ENCODE results near the gene KLK1. TPM values are rescaled to one million over a fixed set of nuclear protein-coding genes. Genes with fewer than 3 reads are reported as not detected.

The KLK1 gene
- total and polyA plus RNA-seq, 2 of the 13 experiments (the other 11 are each of a cell fraction or from before 2014, with no cell fraction given) = not detected

DNA sequence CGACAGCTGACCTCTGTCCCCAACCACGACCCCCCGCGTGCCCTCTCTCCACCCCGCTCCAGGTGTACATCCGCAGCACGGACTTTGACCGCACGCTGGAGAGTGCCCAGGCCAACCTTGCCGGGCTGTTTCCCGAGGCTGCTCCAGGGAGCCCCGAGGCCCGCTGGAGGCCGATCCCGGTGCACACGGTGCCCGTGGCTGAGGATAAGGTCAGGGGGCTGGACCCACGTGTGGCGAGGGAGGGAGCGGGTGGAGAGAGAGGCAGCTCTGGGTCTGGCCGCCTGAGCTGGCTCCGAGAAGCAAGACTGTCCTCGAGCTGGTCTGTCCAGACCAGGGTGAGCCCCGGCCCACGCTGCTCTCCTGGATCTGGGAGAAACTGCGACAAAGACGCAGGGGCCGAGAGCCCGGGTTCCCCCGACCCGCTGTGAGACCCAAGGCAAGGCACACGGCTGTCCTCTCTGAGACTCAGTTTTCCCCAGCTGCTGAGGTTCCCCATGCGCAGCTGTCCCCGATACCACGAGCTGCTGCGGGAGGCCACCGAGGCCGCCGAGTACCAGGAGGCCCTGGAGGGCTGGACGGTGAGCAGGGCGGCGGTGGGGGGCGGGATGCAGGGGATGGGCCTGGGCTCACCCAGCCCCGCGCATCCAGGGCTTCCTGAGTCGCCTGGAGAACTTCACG is 31.9 kb downstream of the KLK1 start (continued):
- TF ChIP-seq KLF6 (CRISPR knock-in tag; IDR thresholded peaks at IDR 0.05) = no peak
- TF ChIP-seq HIVEP1 (CRISPR knock-in tag; IDR thresholded peaks at IDR 0.05) = no peak
- no peak for TF ChIP-seq ZNF451 (CRISPR knock-in tag; IDR thresholded peaks at IDR 0.05)
- TF ChIP-seq TERF1 (CRISPR knock-in tag; IDR thresholded peaks at IDR 0.05) = no peak
- TF ChIP-seq NFE2L2 (IDR thresholded peaks at IDR 0.05; ENCODE audit: low read length) = no peak
- no peak for TF ChIP-seq FOXA3 (CRISPR knock-in tag; IDR thresholded peaks at IDR 0.05)
- TF ChIP-seq ZFP82 (CRISPR knock-in tag; IDR thresholded peaks at IDR 0.05; ENCODE audit: borderline replicate concordance) = no peak
- no peak for TF ChIP-seq ZNF580 (CRISPR knock-in tag; IDR thresholded peaks at IDR 0.05; ENCODE audit: borderline replicate concordance, low read depth)
- TF ChIP-seq RBAK (CRISPR knock-in tag; IDR thresholded peaks at IDR 0.05) = no peak
- no peak for TF ChIP-seq IKZF4 (CRISPR knock-in tag; IDR thresholded peaks at IDR 0.05; ENCODE audit: borderline replicate concordance, low read depth, not compliant biosample characterization)
- TF ChIP-seq ZNF616 (CRISPR knock-in tag; IDR thresholded peaks at IDR 0.05; ENCODE audit: low read depth) = no peak
- TF ChIP-seq GATA4 (IDR thresholded peaks at IDR 0.05; ENCODE audit: borderline replicate concordance, low read depth) = no peak
- no peak for TF ChIP-seq ZSCAN29 (CRISPR knock-in tag; conservative IDR thresholded peaks at IDR 0.05)
- no peak for TF ChIP-seq ZNF3 (CRISPR knock-in tag; IDR thresholded peaks at IDR 0.05)
- TF ChIP-seq KDM5A (IDR thresholded peaks at IDR 0.05; ENCODE audit: borderline replicate concordance, low read length) = no peak
- TF ChIP-seq, protein P1, sequence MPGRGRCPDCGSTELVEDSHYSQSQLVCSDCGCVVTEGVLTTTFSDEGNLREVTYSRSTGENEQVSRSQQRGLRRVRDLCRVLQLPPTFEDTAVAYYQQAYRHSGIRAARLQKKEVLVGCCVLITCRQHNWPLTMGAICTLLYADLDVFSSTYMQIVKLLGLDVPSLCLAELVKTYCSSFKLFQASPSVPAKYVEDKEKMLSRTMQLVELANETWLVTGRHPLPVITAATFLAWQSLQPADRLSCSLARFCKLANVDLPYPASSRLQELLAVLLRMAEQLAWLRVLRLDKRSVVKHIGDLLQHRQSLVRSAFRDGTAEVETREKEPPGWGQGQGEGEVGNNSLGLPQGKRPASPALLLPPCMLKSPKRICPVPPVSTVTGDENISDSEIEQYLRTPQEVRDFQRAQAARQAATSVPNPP (CRISPR knock-in tag; IDR thresholded peaks at IDR 0.05) = no peak
- TF ChIP-seq CEBPB (IDR thresholded peaks at IDR 0.05; ENCODE audit: borderline replicate concordance, low read depth, low read length) = no peak
- no peak for TF ChIP-seq RELA (CRISPR knock-in tag; IDR thresholded peaks at IDR 0.05)
- TF ChIP-seq GTF2F1 (IDR thresholded peaks at IDR 0.05; ENCODE audit: low read length) = no peak
- no peak for TF ChIP-seq KAT8 (CRISPR knock-in tag; IDR thresholded peaks at IDR 0.05)
- TF ChIP-seq STAT5B (CRISPR knock-in tag; IDR thresholded peaks at IDR 0.05) = no peak
- TF ChIP-seq CREM (IDR thresholded peaks at IDR 0.05) = no peak
- no peak for TF ChIP-seq CREM (CRISPR knock-in tag; IDR thresholded peaks at IDR 0.05)
- no peak for TF ChIP-seq ZNF543 (CRISPR knock-in tag; IDR thresholded peaks at IDR 0.05)
- TF ChIP-seq, protein P2, sequence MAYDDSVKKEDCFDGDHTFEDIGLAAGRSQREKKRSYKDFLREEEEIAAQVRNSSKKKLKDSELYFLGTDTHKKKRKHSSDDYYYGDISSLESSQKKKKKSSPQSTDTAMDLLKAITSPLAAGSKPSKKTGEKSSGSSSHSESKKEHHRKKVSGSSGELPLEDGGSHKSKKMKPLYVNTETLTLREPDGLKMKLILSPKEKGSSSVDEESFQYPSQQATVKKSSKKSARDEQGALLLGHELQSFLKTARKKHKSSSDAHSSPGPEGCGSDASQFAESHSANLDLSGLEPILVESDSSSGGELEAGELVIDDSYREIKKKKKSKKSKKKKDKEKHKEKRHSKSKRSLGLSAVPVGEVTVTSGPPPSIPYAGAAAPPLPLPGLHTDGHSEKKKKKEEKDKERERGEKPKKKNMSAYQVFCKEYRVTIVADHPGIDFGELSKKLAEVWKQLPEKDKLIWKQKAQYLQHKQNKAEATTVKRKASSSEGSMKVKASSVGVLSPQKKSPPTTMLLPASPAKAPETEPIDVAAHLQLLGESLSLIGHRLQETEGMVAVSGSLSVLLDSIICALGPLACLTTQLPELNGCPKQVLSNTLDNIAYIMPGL (CRISPR knock-in tag; IDR thresholded peaks at IDR 0.05; ENCODE audit: borderline replicate concordance in 1 of 2, low read depth in 1 of 2) = no peak
- TF ChIP-seq NFATC3 (CRISPR knock-in tag; IDR thresholded peaks at IDR 0.05) = no peak
- peak; percentile 91 for TF ChIP-seq AGO1 (IDR thresholded peaks at IDR 0.05; ENCODE audit: low read depth, low read length, poor library complexity, severe bottlenecking)
- no peak for TF ChIP-seq TEAD2 (CRISPR knock-in tag; IDR thresholded peaks at IDR 0.05)
- no peak for TF ChIP-seq ZIK1 (CRISPR knock-in tag; IDR thresholded peaks at IDR 0.05; ENCODE audit: borderline replicate concordance, low read depth)
- TF ChIP-seq ZNF354B (CRISPR knock-in tag; IDR thresholded peaks at IDR 0.05) = no peak

Data from HepG2 (cell line).